T-cell (primary cell): ENCODE data around the gene ZNF410. TPM values are rescaled to one million over a fixed set of nuclear protein-coding genes. Genes with fewer than 3 reads are reported as not detected.
"Not testable (repeated sequence)": the region's sequence is repeated elsewhere in the genome, so short reads cannot be mapped to it uniquely, and the experiment has no call there.

Source experiments
- ATAC-seq, 4 experiments: fragments of 200-7000 bp in 3 of 4; fragments of 150-1000 bp in 1 of 4; cut with Tn5 transposase; replicated peaks in 1 of 4; 1 replicate in 3 of 4; 2 replicates in 1 of 4; pipeline ENCODE4 v1.10.0; 2021; ENCODE audit warnings: moderate library complexity in 3 of 4, mild to moderate bottlenecking in 2 of 4, moderate number of reproducible peaks in 1 of 4
- CTCF ChIA-PET, 2 donors: fragments of 300-600 bp; sonication (Branson Sonifier 250); formaldehyde crosslinking; loops; one replicate each; lab custom pipeline; 2022; ENCODE audit warnings: antibody characterized with exemption in 2 of 2; lab: Charles Lee
- POLR2A ChIA-PET, 2 donors: fragments of 300-600 bp; sonication (Branson Sonifier 250); formaldehyde crosslinking; loops; one replicate each; lab custom pipeline; 2022; ENCODE audit warnings: antibody characterized with exemption in 2 of 2; lab: Charles Lee
- DNase-seq, 35 experiments: peaks; one replicate each; pipeline versions ENCODE4 v3.0.0 to v3.0.0-alpha.2; 2013 to 2023
- H3K27ac ChIP-seq: one replicate; pipeline ENCODE4 v1.5.1; 2013; ENCODE audit warnings: low read length
- H3K27me3 ChIP-seq, 2 experiments: replicated peaks in 1 of 2; 1 replicate in 1 of 2; 2 replicates in 1 of 2; pipeline versions ENCODE4 v1.6.1 to v1.7.0; 2013; ENCODE audit warnings: low read length in 1 of 2, mixed read lengths in 1 of 2; ENCODE audit not compliant: control insufficient read depth in 2 of 2, insufficient read depth in 2 of 2; ENCODE audit errors: extremely low read depth in 1 of 2
- H3K36me3 ChIP-seq, 2 donors: 1 replicate in 1 of 2; 2 replicates in 1 of 2; pipeline versions ENCODE4 v1.6.1 to v1.7.0; 2013; ENCODE audit warnings: low read length in 1 of 2; ENCODE audit not compliant: control insufficient read depth in 2 of 2, insufficient read depth in 1 of 2; ENCODE audit errors: extremely low read depth in 1 of 2
- H3K4me1 ChIP-seq, 2 experiments: 1 replicate in 1 of 2; 2 replicates in 1 of 2; pipeline versions ENCODE4 v1.6.1 to v1.7.0; 2013; ENCODE audit warnings: low read length in 2 of 2, mixed read lengths in 1 of 2; ENCODE audit not compliant: insufficient read depth in 2 of 2, control insufficient read depth in 1 of 2; ENCODE audit errors: extremely low read depth in 1 of 2
- H3K4me3 ChIP-seq, 2 donors: 1 replicate in 1 of 2; 2 replicates in 1 of 2; pipeline versions ENCODE4 v1.5.1 to v1.7.0; 2013; ENCODE audit warnings: mild to moderate bottlenecking in 2 of 2, low read length in 1 of 2, moderate library complexity in 1 of 2; ENCODE audit not compliant: control insufficient read depth in 1 of 2; ENCODE audit errors: extremely low read depth in 1 of 2
- H3K9me3 ChIP-seq: 2 replicates; pipeline ENCODE4 v1.7.0; 2013
- H3K27ac Mint-ChIP-seq, 2 donors: one replicate each; pipeline ENCODE4 v1.8.0; 2020 to 2021; ENCODE audit warnings: mild to moderate bottlenecking in 2 of 2, mixed read lengths in 2 of 2
- H3K27me3 Mint-ChIP-seq, 2 donors: one replicate each; pipeline ENCODE4 v1.8.0; 2021 to 2022; ENCODE audit warnings: mixed read lengths in 2 of 2
- H3K36me3 Mint-ChIP-seq: one replicate; pipeline ENCODE4 v1.8.0; 2021; ENCODE audit warnings: mixed read lengths
- H3K4me1 Mint-ChIP-seq, 3 donors: one replicate each; pipeline ENCODE4 v1.8.0; 2020 to 2022; ENCODE audit warnings: mixed read lengths in 3 of 3, mild to moderate bottlenecking in 1 of 3
- H3K4me3 Mint-ChIP-seq, 3 donors: one replicate each; pipeline ENCODE4 v1.8.0; 2020 to 2022; ENCODE audit warnings: mild to moderate bottlenecking in 3 of 3, mixed read lengths in 3 of 3, moderate library complexity in 3 of 3
- H3K9me3 Mint-ChIP-seq, 3 donors: one replicate each; pipeline ENCODE4 v1.8.0; 2020 to 2022; ENCODE audit warnings: mixed read lengths in 3 of 3
- WGBS: methylation state at CpG from one replicate; pipeline ENCODE4 v1.1.5; 2013; ENCODE audit warnings: missing lambda C conversion rate; ENCODE audit not compliant: insufficient coverage; 5-methylcytosine and 5-hydroxymethylcytosine counted together
- total RNA-seq, 35 experiments: library from RNA in 6 of 35; stranded (reverse) in 6 of 35; fragments of 120-200 nt in 1 of 35; gene quantifications; one replicate each; pipeline versions ENCODE4 v1.2.1 to v1.2.4 and lab custom pipeline; 2013 to 2026

Gene ZNF410
- total RNA-seq, 5 donors from 2014 or later (not counting 1 experiment from before 2014, with no cell fraction given), result 39.5 to 77.3 (median 40.3) TPM

- no peaks in the 10 kb centered on the region for H3K27me3 Mint-ChIP-seq
- H3K27me3 ChIP-seq, result no peaks in the 10 kb centered on the region
- DNase-seq (no peak), ATAC-seq (no peak)
- no peaks in the 10 kb centered on the region for H3K9me3 Mint-ChIP-seq
- no peaks in the 10 kb centered on the region for H3K9me3 ChIP-seq
- H3K4me3 ChIP-seq, result no peak overlapping the region
- H3K36me3 Mint-ChIP-seq, result peaks cover 8% of the 10 kb centered on the region
- ChIA-PET CTCF (no interaction called here), POLR2A (no interaction called here)
- H3K4me1 ChIP-seq, result no peaks in the 10 kb centered on the region
- no peak overlapping the region for H3K27ac ChIP-seq
- H3K4me3 Mint-ChIP-seq, result no peak overlapping the region
- WGBS, result no CpG with 5 or more reads among the region's 2 CpGs
- H3K4me1 Mint-ChIP-seq, result no peaks in the 10 kb centered on the region
- H3K36me3 ChIP-seq, result peaks cover 0 to 7% of the 10 kb centered on the region in 2 donors
- H3K27ac Mint-ChIP-seq, result no peak overlapping the region
These were observed 23.4 kb upstream of the ZNF410 start for GRCh38 chr14:73863209-73863608.

- Mint-ChIP-seq H3K27ac (no peak overlapping the region), H3K9me3 (no peaks in the 10 kb centered on the region), H3K27me3 (no peaks in the 10 kb centered on the region), H3K4me3 (no peak overlapping the region), H3K36me3 (peaks cover 8% of the 10 kb centered on the region), H3K4me1 (no peaks in the 10 kb centered on the region)
- WGBS, result 93% methylated on average over 1 of the region's 8 CpGs
- no peak overlapping the region for H3K27ac ChIP-seq
- POLR2A ChIA-PET, result interaction anchor here in 1 of 2 donors (0.6 kb wide), 1 partner anchor 144 kb away, joined by 7 read pairs; no protein-coding TSS in a partner anchor
- peaks cover 0 to 7% of the 10 kb centered on the region in 2 donors for H3K36me3 ChIP-seq
- DNase-seq (no peak), ATAC-seq (no peak)
- no peaks in the 10 kb centered on the region for H3K9me3 ChIP-seq
- H3K4me1 ChIP-seq, result no peaks in the 10 kb centered on the region
- H3K4me3 ChIP-seq, result no peak overlapping the region
- CTCF ChIA-PET, result interaction anchor here in 1 of 2 donors (0.7 kb wide), 1 partner anchor 119 kb away, joined by 3 read pairs; no protein-coding TSS in a partner anchor
- no peaks in the 10 kb centered on the region for H3K27me3 ChIP-seq
These were observed 21.0 kb upstream of the ZNF410 start for GRCh38 chr14:73865534-73866113.

GRCh38 chr14:73869754-73870153 lies 16.9 kb upstream of the ZNF410 start:
- H3K9me3 ChIP-seq, H3K36me3 ChIP-seq, H3K4me1 Mint-ChIP-seq, H3K4me3 ChIP-seq, H3K27me3 Mint-ChIP-seq, H3K27me3 ChIP-seq, POLR2A ChIA-PET, ATAC-seq, H3K4me1 ChIP-seq, H3K9me3 Mint-ChIP-seq, DNase-seq, CTCF ChIA-PET, H3K27ac ChIP-seq, H3K27ac Mint-ChIP-seq, H3K36me3 Mint-ChIP-seq, H3K4me3 Mint-ChIP-seq: not testable (repeated sequence)
- WGBS, result 100% methylated on average over 9 of the region's 11 CpGs

GRCh38 chr14:73870525-73871235 lies 16.0 kb upstream of the ZNF410 start:
- WGBS, result no CpG with 5 or more reads among the region's 2 CpGs
- ChIA-PET POLR2A (no interaction called here), CTCF (interaction anchor here in 1 of 2 donors (0.7 kb wide), 1 partner anchor 16 kb away, joined by 3 read pairs; the partner anchor contains the start of gene ZNF410)
- Mint-ChIP-seq H3K4me1 (no peaks in the 10 kb centered on the region), H3K9me3 (no peaks in the 10 kb centered on the region), H3K36me3 (peaks cover 10% of the 10 kb centered on the region), H3K27me3 (no peaks in the 10 kb centered on the region), H3K27ac (no peak overlapping the region), H3K4me3 (no peak overlapping the region)
- Histone ChIP-seq H3K4me1 (no peaks in the 10 kb centered on the region), H3K27me3 (no peaks in the 10 kb centered on the region), H3K27ac (no peak overlapping the region), H3K36me3 (no peaks in the 10 kb centered on the region), H3K9me3 (no peaks in the 10 kb centered on the region), H3K4me3 (no peak overlapping the region)
- DNase-seq (no peak), ATAC-seq (no peak)

GRCh38 chr14:73873660-73874059 lies 13.0 kb upstream of the ZNF410 start:
- no peaks in the 10 kb centered on the region for H3K36me3 ChIP-seq
- Mint-ChIP-seq H3K4me1 (no peaks in the 10 kb centered on the region), H3K27ac (no peak overlapping the region), H3K36me3 (peaks cover 5% of the 10 kb centered on the region), H3K9me3 (no peaks in the 10 kb centered on the region), H3K4me3 (no peak overlapping the region), H3K27me3 (no peaks in the 10 kb centered on the region)
- no peak for DNase-seq
- H3K27ac ChIP-seq, result no peak overlapping the region
- ChIA-PET POLR2A (no interaction called here), CTCF (no interaction called here)
- H3K4me1 ChIP-seq, result no peaks in the 10 kb centered on the region
- no peak overlapping the region for H3K4me3 ChIP-seq
- WGBS, result 100% methylated on average over 1 of the region's 3 CpGs
- no peak for ATAC-seq
- H3K9me3 ChIP-seq, result no peaks in the 10 kb centered on the region
- no peaks in the 10 kb centered on the region for H3K27me3 ChIP-seq

GRCh38 chr14:73877790-73878189 lies 8.9 kb upstream of the ZNF410 start:
- no peak overlapping the region for H3K27ac Mint-ChIP-seq
- DNase-seq (no peak), ATAC-seq (no peak)
- H3K36me3 Mint-ChIP-seq, result peaks cover 3% of the 10 kb centered on the region
- Histone ChIP-seq H3K4me3 (no peak overlapping the region), H3K27ac (no peak overlapping the region), H3K4me1 (no peaks in the 10 kb centered on the region), H3K9me3 (no peaks in the 10 kb centered on the region), H3K27me3 (no peaks in the 10 kb centered on the region), H3K36me3 (no peaks in the 10 kb centered on the region)
- 100% methylated on average over 2 of the region's 3 CpGs for WGBS
- ChIA-PET POLR2A (no interaction called here), CTCF (no interaction called here)
- H3K4me3 Mint-ChIP-seq, result no peak overlapping the region
- H3K4me1 Mint-ChIP-seq, result no peaks in the 10 kb centered on the region
- no peaks in the 10 kb centered on the region for H3K9me3 Mint-ChIP-seq
- no peaks in the 10 kb centered on the region for H3K27me3 Mint-ChIP-seq
